Muscle of leg (tissue), 11 donors: Measurements from ENCODE around the gene PARD6A. TPM values are rescaled to one million over a fixed set of nuclear protein-coding genes. Genes with fewer than 3 reads are reported as not detected.

Experiments used
- DNase-seq: peaks from one replicate; pipeline ENCODE4 v3.0.0; 2013
- H3K27ac ChIP-seq: one replicate; pipeline ENCODE4 v1.5.1; 2013; ENCODE audit warnings: mild to moderate bottlenecking, low read length, control low read depth
- H3K27me3 ChIP-seq: one replicate; pipeline ENCODE4 v1.6.1; 2013; ENCODE audit warnings: low read length; ENCODE audit not compliant: control insufficient read depth, insufficient read depth
- H3K36me3 ChIP-seq: one replicate; pipeline ENCODE4 v1.6.1; 2013; ENCODE audit warnings: low read length; ENCODE audit not compliant: control insufficient read depth, insufficient read depth
- H3K4me1 ChIP-seq: one replicate; pipeline ENCODE4 v1.6.1; 2013; ENCODE audit warnings: low read length; ENCODE audit not compliant: control insufficient read depth, insufficient read depth
- H3K4me3 ChIP-seq: one replicate; pipeline ENCODE4 v1.5.1; 2013; ENCODE audit warnings: low read length, control low read depth
- H3K9me3 ChIP-seq: replicated peaks from 2 replicates; pipeline ENCODE4 v1.6.1; 2013; ENCODE audit warnings: low read depth, low read length; ENCODE audit not compliant: control insufficient read depth
- WGBS: methylation state at CpG from one replicate; pipeline ENCODE4 v1.1.5; 2013; ENCODE audit warnings: missing lambda C conversion rate; ENCODE audit not compliant: insufficient coverage; 5-methylcytosine and 5-hydroxymethylcytosine counted together
- polyA plus RNA-seq, 8 donors: library from polyadenylated mRNA; unstranded; fragments of 120-200 nt; gene quantifications; one replicate each; pipeline versions ENCODE4 v1.2.1 to v1.2.3, GENCODE V29; 2013; ENCODE audit warnings: inconsistent platforms in 1 of 8, low replicate concordance in 1 of 8; ENCODE audit not compliant: insufficient read length in 8 of 8, insufficient read depth in 1 of 8
- total RNA-seq: library from RNA; stranded (reverse); fragments of 120-200 nt; gene quantifications from one replicate; pipeline ENCODE4 v1.2.4, GENCODE V29; 2013

Gene PARD6A
- total and polyA plus RNA-seq, 9 donors: 0.59 to 1.8 (median 1.3) TPM

DNA sequence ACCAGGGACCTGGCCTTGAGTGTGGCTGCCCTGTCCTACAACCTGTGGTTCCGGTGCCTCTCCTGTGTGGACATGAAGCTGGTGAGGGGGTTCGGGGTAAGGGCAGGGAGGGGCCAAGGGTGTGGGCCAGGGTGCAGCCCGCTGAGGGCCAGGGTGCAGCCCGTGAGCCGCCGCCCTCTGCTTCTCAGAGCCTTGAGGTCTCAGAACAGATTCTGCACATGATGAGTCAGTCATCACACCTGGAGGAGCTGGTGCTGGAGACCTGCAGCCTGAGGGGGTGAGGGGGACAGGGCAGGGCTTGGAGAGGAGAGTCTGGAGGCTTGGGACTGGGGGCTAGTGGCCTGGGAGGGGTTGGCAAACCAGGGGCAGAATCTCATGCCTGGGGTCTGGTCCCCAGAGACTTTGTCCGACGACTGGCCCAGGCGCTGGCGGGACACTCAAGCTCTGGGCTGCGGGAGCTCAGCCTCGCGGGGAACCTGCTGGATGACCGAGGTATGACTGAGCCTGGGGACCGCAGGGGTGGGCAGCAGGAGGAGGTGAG, 13.6 kb upstream of the PARD6A start:
- no peak overlapping the region for H3K4me3 ChIP-seq
- no peak for DNase-seq
- no peaks in the 10 kb centered on the region for H3K9me3 ChIP-seq
- no peak overlapping the region for H3K27ac ChIP-seq
- no peaks in the 10 kb centered on the region for H3K36me3 ChIP-seq
- WGBS: 70% methylated on average over 14 of the region's 15 CpGs
- peaks cover 85% of the 10 kb centered on the region for H3K27me3 ChIP-seq
- peaks cover 9% of the 10 kb centered on the region for H3K4me1 ChIP-seq

DNA sequence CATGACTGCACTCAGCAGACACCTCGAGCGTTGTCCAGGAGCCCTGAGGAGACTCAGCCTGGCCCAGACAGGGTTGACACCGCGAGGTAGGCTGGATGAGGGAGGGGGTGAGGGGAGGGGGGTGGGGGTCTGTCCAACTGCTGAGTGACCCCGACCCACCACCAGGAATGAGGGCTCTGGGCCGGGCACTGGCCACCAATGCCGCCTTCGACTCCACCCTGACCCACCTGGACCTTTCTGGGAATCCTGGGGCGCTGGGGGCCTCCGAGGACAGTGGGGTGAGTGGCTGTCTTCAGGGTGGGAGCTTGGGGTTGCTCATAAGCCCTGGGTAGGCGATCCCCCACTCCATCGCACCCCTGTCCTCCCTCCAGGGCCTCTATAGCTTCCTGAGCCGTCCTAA, 13.1 kb upstream of the PARD6A start:
- no peak for DNase-seq
- Histone ChIP-seq H3K27me3 (peaks cover 89% of the 10 kb centered on the region), H3K4me1 (peaks cover 9% of the 10 kb centered on the region), H3K9me3 (no peaks in the 10 kb centered on the region), H3K27ac (no peak overlapping the region), H3K4me3 (no peak overlapping the region), H3K36me3 (no peaks in the 10 kb centered on the region)
- WGBS: 82% methylated on average over 4 of the region's 13 CpGs

DNA sequence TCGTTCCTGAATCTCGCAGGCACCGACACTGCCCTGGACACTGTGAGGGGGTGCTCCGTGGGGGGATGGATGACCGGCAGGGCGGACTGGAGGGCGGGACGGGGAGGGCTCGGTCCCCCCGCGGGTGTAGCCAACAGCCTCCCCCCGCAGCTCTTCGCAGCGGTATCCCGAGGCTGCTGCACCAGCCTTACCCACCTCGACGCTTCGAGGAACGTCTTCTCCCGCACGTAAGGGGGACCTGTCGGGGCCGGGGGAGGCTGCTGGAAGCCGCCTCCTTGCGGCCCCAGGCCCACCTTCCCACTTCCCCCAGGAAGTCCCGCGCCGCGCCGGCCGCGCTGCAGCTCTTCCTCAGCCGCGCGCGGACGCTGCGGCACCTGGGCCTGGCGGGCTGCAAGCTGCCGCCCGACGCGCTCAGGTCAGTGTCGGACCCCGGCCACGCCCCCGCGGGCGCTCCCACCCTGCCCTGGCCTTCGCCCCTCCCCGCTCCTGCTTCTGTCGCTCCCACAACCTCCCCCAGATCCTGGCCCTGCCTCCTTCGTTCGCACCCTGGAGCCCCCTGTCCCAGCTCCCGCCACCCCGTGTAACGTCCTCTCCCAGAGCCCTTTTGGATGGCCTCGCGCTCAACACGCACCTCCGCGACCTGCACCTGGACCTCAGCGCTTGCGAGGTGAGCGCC, 12.5 kb upstream of the PARD6A start:
- WGBS: 14% methylated on average over 62 of the region's 65 CpGs
- H3K4me1 ChIP-seq: peaks cover 11% of the 10 kb centered on the region
- H3K27ac ChIP-seq: no peak overlapping the region
- H3K36me3 ChIP-seq: no peaks in the 10 kb centered on the region
- DNase-seq: no peak
- no peaks in the 10 kb centered on the region for H3K9me3 ChIP-seq
- no peak overlapping the region for H3K4me3 ChIP-seq
- H3K27me3 ChIP-seq: peaks cover 92% of the 10 kb centered on the region

DNA sequence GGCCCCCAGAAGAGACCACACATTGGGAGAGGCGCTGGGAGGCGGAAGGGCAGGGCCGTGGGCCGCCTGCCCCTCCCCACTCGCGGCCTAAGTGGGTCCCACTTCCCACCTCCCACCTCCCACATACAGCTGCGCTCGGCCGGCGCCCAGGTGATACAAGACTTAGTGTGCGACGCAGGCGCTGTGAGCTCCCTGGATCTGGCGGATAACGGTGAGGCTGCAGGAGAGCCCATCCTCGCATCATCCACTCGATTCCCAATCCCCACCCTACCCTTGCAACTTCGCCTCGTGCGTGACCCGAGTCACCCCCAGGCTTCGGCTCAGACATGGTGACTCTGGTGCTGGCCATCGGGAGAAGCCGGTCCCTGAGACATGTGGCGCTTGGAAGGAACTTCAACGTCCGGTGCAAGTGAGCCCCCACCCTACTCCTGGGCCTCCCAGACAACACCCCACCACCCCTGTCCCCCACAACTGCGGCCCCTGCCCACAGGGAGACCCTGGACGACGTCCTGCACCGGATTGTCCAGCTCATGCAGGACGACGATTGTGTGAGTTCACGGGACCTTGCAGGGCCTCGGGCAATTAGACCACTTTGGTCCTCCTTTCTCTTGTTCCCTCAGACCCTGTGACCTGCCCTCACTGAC, 11.9 kb upstream of the PARD6A start:
- 31% methylated on average over 35 of the region's 35 CpGs for WGBS
- Histone ChIP-seq H3K9me3 (no peaks in the 10 kb centered on the region), H3K4me3 (no peak overlapping the region), H3K27ac (no peak overlapping the region), H3K4me1 (peaks cover 17% of the 10 kb centered on the region), H3K36me3 (no peaks in the 10 kb centered on the region), H3K27me3 (peaks cover 95% of the 10 kb centered on the region)
- no peak for DNase-seq

DNA sequence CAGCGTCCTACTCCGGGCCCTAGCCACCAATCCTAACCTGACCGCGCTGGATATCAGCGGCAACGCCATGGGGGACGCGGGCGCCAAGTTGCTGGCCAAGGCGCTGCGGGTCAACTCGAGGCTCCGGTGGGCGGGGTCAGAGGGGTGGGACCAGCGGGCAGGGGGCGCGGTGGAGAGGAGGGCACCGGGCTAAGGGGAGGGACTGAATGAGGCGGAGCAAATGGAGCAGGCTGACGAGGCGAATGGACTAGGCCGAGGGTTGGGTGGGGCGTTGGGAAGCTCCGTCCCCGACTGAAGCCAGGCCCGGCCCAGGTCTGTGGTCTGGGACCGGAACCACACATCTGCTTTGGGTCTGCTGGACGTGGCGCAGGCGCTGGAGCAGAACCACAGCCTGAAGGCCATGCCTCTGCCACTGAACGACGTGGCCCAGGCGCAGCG, 11.2 kb upstream of the PARD6A start:
- Histone ChIP-seq H3K27me3 (peaks cover 95% of the 10 kb centered on the region), H3K9me3 (no peaks in the 10 kb centered on the region), H3K4me3 (no peak overlapping the region), H3K27ac (no peak overlapping the region), H3K4me1 (peaks cover 15% of the 10 kb centered on the region), H3K36me3 (no peaks in the 10 kb centered on the region)
- DNase-seq: no peak
- WGBS: 9% methylated on average over 34 of the region's 34 CpGs

DNA sequence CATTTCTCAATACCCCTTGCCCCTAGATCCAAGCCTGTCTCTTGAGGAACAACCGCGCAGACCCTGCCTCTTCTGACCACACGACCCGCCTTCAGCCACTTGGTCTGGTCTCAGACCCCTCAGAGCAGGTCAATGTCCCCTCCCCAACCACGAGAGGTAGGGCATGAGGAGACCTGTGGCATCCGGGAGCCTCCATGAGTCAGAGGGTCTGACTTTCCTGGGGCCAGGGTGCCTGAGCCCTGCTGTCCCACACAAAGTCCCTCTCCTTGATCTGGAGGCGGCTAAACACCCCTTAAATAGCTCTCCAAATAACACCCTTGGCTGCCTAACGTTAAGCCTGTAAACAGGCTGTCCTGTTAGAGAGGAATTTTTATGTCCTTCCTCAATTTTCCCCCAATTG, 10.7 kb upstream of the PARD6A start:
- no peak for DNase-seq
- no peak overlapping the region for H3K4me3 ChIP-seq
- no peak overlapping the region for H3K27ac ChIP-seq
- 42% methylated on average over 6 of the region's 8 CpGs for WGBS
- H3K36me3 ChIP-seq: no peaks in the 10 kb centered on the region
- peaks cover 96% of the 10 kb centered on the region for H3K27me3 ChIP-seq
- H3K4me1 ChIP-seq: peaks cover 13% of the 10 kb centered on the region
- no peaks in the 10 kb centered on the region for H3K9me3 ChIP-seq

DNA sequence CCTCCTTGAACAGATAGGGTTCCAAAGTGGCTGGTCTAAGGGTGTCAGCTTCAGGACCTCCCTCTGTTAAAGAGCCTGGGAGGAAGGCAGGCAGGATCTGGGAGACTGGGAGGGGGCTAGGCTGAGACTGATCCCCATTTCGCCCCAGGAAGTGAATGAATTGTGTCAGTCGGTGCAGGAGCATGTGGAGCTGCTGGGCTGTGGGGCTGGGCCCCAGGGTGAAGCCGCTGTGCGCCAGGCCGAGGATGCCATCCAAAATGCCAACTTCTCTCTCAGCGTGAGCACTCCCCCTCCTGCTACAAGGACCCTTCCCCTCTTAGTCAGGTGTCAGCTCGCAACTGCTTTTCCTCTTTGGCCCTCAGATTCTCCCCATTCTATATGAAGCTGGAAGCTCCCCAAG, 9.7 kb upstream of the PARD6A start:
- WGBS: 92% methylated on average over 6 of the region's 7 CpGs
- peaks cover 13% of the 10 kb centered on the region for H3K4me1 ChIP-seq
- no peak for DNase-seq
- peaks cover 95% of the 10 kb centered on the region for H3K27me3 ChIP-seq
- H3K4me3 ChIP-seq: no peak overlapping the region
- no peak overlapping the region for H3K27ac ChIP-seq
- no peaks in the 10 kb centered on the region for H3K36me3 ChIP-seq
- H3K9me3 ChIP-seq: no peaks in the 10 kb centered on the region

DNA sequence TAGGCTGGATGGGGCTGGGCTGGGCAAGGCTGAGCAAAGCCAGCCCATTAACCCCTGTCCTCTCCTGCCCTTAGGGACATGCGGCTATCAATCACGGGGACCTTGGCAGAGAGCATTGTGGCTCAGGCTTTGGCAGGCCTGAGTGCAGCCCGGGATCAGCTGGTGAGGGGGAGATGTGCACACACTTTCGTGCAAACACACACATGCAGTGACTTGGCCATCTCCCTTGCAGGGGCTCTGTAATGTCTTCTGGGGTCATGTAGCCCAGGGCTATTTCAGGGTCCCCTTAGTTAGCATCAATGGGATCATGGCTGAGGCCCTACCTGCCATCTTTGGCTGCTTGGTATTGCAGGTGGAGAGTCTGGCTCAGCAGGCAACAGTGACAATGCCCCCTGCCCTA, 8.9 kb upstream of the PARD6A start:
- 83% methylated on average over 4 of the region's 4 CpGs for WGBS
- DNase-seq: no peak
- H3K27me3 ChIP-seq: peaks cover 91% of the 10 kb centered on the region
- no peak overlapping the region for H3K27ac ChIP-seq
- no peaks in the 10 kb centered on the region for H3K36me3 ChIP-seq
- no peak overlapping the region for H3K4me3 ChIP-seq
- H3K9me3 ChIP-seq: no peaks in the 10 kb centered on the region
- H3K4me1 ChIP-seq: peaks cover 13% of the 10 kb centered on the region

DNA sequence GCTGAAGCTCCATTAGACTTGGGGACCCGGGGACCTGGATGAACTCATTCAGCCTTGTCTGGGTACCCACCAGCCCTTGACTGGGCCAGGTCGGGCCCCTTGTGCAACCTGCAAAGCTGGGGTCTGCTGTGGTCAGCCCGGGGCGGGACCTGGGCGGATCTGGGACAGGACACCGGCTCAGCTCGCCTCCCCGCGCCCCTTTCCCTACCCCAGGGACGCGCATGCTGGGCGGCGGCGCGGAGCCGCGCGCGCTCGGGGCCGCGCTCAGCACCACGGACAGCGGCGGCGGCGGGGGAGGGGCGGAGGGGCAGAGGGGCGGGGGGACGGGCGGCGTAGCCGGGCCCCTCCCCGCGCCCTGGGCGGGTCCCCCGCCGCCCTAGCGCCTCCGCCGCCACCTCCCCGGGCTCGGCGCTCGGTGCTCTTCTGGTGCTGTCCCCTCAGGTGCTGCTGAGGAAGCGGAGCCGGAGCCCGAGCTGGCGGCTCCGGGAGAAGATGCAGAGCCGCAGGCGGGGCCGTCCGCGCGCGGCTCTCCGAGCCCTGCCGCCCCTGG, 8.1 kb upstream of the PARD6A start:
- Histone ChIP-seq H3K4me3 (no peak overlapping the region), H3K27ac (no peak overlapping the region), H3K27me3 (peaks cover 83% of the 10 kb centered on the region), H3K9me3 (no peaks in the 10 kb centered on the region), H3K4me1 (peaks cover 13% of the 10 kb centered on the region), H3K36me3 (peaks cover 3% of the 10 kb centered on the region)
- 3% methylated on average over 37 of the region's 59 CpGs for WGBS
- no peak for DNase-seq

DNA sequence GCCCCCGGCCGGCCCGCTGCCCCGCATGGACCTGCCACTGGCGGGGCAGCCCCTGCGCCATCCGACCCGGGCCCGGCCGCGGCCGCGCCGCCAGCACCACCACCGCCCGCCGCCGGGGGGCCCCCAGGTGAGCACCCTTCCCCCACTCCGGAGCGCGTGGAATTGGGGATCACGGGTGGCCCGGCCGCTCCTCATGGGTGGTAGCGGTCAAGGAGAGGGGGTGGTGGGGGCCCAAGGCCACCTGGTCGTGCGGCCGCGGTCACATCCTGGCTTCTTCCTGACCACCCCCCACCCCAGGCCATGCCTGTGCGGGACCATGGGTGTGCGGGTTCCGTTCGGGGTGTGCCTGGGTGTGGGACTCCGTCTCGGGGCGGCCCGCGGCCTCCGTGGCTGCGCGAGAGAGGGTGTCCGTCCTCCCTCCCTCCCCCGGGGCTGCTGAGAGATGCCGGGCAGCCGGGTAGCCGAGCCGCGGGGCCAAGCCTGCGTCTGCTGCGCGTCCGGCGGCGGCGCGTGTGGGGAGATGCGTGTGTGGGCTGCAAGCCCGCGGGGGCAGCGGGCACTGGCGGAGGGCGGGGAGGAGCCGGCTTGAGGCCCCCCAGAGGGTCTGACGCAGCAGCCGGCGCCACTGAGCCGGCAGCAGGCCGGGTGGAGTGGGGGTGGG, 7.5 kb upstream of the PARD6A start:
- no peak overlapping the region for H3K4me3 ChIP-seq
- H3K4me1 ChIP-seq: peaks cover 10% of the 10 kb centered on the region
- 2% methylated on average over 59 of the region's 68 CpGs for WGBS
- no peaks in the 10 kb centered on the region for H3K9me3 ChIP-seq
- H3K27ac ChIP-seq: no peak overlapping the region
- peaks cover 9% of the 10 kb centered on the region for H3K36me3 ChIP-seq
- peaks cover 77% of the 10 kb centered on the region for H3K27me3 ChIP-seq
- DNase-seq: no peak
